SJCRH30 (cell line): ENCODE results near the gene FGF22. TPM values are rescaled to one million over a fixed set of nuclear protein-coding genes. Genes with fewer than 3 reads are reported as not detected.

Source experiments
- DNase-seq, 2 experiments: peaks; one replicate each; pipeline ENCODE4 v3.0.0-alpha.2; 2015 to 2020
- H3K27ac ChIP-seq: fragments of 250-450 bp; sonication (Bioruptor Pico); 2 replicates; pipeline ENCODE4 v1.5.1; 2020; ENCODE audit warnings: mild to moderate bottlenecking, moderate library complexity
- H3K27me3 ChIP-seq: fragments of 250-450 bp; sonication (Bioruptor Pico); 2 replicates; pipeline ENCODE4 v1.5.1; 2020; ENCODE audit warnings: mild to moderate bottlenecking, moderate library complexity
- H3K36me3 ChIP-seq: fragments of 250-450 bp; sonication (Bioruptor Pico); 2 replicates; pipeline ENCODE4 v1.5.1; 2020; ENCODE audit warnings: mild to moderate bottlenecking, moderate library complexity
- H3K4me1 ChIP-seq: fragments of 250-450 bp; sonication (Bioruptor Pico); 2 replicates; pipeline ENCODE4 v1.5.1; 2020; ENCODE audit warnings: mild to moderate bottlenecking, moderate library complexity
- H3K4me3 ChIP-seq: fragments of 250-450 bp; sonication (Bioruptor Pico); 2 replicates; pipeline ENCODE4 v1.5.1; 2020; ENCODE audit warnings: mild to moderate bottlenecking, moderate library complexity
- H3K9me3 ChIP-seq: fragments of 250-450 bp; sonication (Bioruptor Pico); replicated peaks from 2 replicates; pipeline ENCODE4 v1.5.1; 2020; ENCODE audit warnings: mild to moderate bottlenecking, moderate library complexity
- total RNA-seq: library from RNA; depleted of rRNA; stranded (reverse); fragments of >200 nt; shearing (Covaris generic); gene quantifications from 2 replicates; pipeline ENCODE4 v1.2.3, GENCODE V29; 2014

The FGF22 gene
- total RNA-seq, 1 experiment from 2014 or later = not detected

DNA sequence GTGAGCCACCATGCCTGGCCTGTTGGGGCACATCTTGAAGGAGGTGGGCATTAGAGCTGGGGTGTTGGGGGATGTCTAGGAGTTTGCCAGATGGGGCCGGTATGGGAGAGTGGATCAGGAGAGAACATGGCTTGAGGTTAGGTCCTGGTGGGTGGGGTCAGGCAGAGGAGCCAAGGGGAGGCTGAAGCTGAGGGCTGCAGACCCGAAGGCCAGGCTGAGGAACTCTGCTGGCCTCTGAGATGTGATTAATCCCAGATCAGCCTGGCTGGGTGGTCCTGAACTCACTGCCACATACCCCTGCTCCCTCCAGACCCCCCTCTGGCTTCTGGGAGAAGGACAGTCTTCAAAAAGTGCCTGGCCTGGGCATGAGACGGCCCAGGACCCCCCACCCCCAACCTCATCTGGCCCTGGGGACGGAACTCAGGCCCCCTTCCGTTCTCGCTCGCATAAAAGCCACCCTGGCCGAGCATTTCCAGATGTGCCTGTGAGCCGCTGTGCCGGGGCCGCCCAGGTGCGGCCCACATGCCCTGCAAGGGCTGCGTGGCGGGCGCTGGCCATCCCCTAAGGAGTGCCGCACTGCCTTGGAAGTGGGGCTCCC lies 39.2 kb downstream of the FGF22 start:
- Histone ChIP-seq H3K27me3 (no peaks in the 10 kb centered on the region), H3K27ac (no peak overlapping the region), H3K9me3 (no peaks in the 10 kb centered on the region), H3K36me3 (no peaks in the 10 kb centered on the region), H3K4me3 (peak overlapping the region; percentile 89), H3K4me1 (peaks cover 13% of the 10 kb centered on the region)
- DNase-seq = no peak

DNA sequence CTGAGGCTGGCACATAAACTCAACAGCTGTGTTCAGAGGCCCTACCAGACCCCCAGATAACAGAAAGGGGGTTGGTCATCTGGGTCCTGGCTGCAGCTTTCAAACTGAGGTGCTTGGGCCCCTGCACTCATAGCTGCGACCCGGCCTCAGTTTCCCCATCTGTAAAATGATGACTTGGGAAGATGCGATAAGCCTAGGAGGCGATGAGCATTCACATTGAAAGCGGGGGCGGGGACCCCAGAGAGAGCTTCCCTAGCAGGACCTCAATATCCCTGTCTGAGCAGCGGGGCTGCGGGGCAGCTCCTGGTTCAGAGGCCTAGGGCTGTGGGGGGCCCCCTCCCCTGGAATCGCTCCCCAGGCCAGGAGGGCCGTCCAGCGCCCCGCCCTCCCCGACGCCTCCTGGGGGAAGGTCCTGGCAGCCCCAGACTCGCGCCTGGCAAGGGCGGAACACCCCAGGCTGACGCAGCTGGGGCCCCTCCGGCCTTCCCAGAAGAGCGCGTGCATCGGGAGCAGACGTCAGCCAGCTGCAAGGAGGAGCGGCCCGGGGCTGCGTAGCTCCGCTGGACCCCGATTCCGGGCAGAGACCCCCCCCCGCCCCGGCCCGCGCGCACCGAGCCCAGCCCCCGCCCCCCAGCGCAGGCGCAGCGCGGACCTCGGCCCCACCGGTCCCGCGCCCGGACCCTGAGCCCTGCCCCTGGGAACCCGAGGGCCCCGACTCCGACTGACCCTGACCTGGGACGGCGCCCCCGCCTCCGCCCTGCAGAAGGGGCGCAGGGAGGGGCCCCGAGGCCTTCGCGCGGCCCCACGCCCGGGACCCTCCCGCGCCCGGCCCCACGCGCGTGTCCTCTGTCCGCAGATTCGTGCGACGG lies 40.0 kb downstream of the FGF22 start:
- Histone ChIP-seq H3K27me3 (no peaks in the 10 kb centered on the region), H3K4me3 (peak overlapping the region; percentile 89), H3K4me1 (peaks cover 13% of the 10 kb centered on the region), H3K36me3 (no peaks in the 10 kb centered on the region), H3K9me3 (no peaks in the 10 kb centered on the region), H3K27ac (peak overlapping the region; percentile 39; the same call in 1 of the 2 replicates)
- peak; percentile 62 for DNase-seq

DNA sequence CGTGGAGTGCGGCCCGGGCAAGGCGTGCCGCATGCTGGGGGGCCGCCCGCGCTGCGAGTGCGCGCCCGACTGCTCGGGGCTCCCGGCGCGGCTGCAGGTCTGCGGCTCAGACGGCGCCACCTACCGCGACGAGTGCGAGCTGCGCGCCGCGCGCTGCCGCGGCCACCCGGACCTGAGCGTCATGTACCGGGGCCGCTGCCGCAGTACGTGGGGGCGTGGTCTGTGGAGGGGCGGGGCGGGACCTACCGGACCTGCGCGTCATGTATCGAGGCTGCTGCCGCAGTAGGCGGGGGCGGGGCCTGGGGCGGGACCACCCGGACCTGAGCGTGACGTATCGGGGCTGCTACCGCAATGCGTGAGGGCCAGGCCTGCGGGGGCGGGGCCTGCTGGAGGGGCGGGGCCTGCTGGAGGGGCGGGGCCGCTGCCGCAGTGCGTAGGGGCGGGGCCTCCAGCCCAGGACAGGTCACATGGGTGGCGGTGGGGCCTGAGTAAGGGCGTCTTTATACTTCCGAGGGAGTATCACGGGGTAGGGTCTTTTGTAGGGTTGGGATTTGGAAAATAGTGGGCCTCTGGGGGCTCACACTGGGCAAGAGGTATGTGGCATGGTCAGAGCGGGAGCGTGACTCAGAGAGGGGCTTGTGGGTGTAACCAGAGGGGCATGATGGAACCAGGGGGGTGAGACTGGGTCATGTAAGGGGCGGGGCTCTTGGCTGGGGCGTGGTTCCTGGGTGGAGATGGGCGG lies 40.8 kb downstream of the FGF22 start:
- Histone ChIP-seq H3K4me3 (peak overlapping the region; percentile 89), H3K9me3 (no peaks in the 10 kb centered on the region), H3K36me3 (no peaks in the 10 kb centered on the region), H3K27ac (peak overlapping the region; percentile 74), H3K27me3 (no peaks in the 10 kb centered on the region), H3K4me1 (peaks cover 7% of the 10 kb centered on the region)
- peak; percentile 97 to 99 for DNase-seq

DNA sequence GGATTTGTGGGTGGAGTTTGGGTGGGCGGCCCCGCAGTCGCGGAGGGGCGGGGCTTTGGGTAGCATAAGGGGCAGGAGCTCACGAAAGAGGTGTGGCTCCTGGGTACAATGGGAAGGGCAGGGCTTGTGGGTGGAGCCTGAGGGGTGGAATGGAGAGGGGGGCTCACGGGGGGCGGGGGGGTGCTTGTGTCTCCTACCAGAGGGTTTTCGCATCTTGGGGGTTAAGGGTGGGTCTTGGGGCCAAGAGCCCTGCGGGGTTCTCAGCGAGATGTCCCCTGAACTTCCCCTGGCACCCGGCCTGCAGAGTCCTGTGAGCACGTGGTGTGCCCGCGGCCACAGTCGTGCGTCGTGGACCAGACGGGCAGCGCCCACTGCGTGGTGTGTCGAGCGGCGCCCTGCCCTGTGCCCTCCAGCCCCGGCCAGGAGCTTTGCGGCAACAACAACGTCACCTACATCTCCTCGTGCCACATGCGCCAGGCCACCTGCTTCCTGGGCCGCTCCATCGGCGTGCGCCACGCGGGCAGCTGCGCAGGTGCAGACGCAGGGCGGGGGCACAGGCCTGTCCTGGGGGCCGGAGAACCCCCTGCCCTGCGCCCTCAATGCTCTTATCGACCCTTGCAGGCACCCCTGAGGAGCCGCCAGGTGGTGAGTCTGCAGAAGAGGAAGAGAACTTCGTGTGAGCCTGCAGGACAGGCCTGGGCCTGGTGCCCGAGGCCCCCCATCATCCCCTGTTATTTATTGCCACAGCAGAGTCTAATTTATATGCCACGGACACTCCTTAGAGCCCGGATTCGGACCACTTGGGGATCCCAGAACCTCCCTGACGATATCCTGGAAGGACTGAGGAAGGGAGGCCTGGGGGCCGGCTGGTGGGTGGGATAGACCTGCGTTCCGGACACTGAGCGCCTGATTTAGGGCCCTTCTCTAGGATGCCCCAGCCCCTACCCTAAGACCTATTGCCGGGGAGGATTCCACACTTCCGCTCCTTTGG lies 41.6 kb downstream of the FGF22 start:
- no peaks in the 10 kb centered on the region for H3K27me3 ChIP-seq
- no peak for DNase-seq
- peak overlapping the region; percentile 74 for H3K27ac ChIP-seq
- H3K4me1 ChIP-seq = peaks cover 2% of the 10 kb centered on the region; the same call in 1 of the 2 replicates
- no peaks in the 10 kb centered on the region for H3K9me3 ChIP-seq
- H3K36me3 ChIP-seq = no peaks in the 10 kb centered on the region
- peak overlapping the region; percentile 89 for H3K4me3 ChIP-seq

DNA sequence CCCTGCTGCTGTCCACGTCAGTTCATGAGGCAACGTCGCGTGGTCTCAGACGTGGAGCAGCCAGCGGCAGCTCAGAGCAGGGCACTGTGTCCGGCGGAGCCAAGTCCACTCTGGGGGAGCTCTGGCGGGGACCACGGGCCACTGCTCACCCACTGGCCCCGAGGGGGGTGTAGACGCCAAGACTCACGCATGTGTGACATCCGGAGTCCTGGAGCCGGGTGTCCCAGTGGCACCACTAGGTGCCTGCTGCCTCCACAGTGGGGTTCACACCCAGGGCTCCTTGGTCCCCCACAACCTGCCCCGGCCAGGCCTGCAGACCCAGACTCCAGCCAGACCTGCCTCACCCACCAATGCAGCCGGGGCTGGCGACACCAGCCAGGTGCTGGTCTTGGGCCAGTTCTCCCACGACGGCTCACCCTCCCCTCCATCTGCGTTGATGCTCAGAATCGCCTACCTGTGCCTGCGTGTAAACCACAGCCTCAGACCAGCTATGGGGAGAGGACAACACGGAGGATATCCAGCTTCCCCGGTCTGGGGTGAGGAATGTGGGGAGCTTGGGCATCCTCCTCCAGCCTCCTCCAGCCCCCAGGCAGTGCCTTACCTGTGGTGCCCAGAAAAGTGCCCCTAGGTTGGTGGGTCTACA lies 43.1 kb downstream of the FGF22 start:
- Histone ChIP-seq H3K27me3 (no peaks in the 10 kb centered on the region), H3K36me3 (no peaks in the 10 kb centered on the region), H3K27ac (no peak overlapping the region), H3K4me1 (no peaks in the 10 kb centered on the region; the same call in 1 of the 2 replicates), H3K4me3 (no peak overlapping the region), H3K9me3 (no peaks in the 10 kb centered on the region)
- no peak for DNase-seq

DNA sequence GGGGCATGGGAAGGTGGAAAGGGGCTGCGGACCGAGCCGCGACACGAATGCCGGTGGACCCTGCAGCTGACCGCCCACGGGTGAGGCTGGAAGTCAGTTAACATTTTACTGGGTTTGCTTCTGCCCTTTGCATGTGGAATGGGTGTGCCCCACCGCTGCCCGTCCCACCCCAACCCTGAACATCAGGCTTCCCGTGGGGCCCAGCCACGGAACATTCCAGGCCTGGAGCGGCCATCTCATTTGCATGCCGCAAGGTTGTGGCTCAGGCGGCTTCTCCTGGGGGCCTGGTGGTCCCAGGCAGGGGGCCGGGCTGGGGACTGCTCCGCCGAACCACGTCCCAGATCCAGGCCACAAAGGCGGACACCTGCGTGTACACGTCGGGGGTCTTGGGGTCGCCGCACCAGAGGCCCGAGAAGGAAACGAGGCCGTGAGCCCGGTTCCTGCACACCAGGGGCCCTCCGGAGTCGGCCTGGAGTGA lies 45.8 kb downstream of the FGF22 start:
- H3K27ac ChIP-seq = no peak overlapping the region
- no peaks in the 10 kb centered on the region for H3K36me3 ChIP-seq
- DNase-seq = no peak
- no peak overlapping the region for H3K4me3 ChIP-seq
- H3K4me1 ChIP-seq = no peaks in the 10 kb centered on the region
- no peaks in the 10 kb centered on the region for H3K9me3 ChIP-seq
- H3K27me3 ChIP-seq = no peaks in the 10 kb centered on the region

DNA sequence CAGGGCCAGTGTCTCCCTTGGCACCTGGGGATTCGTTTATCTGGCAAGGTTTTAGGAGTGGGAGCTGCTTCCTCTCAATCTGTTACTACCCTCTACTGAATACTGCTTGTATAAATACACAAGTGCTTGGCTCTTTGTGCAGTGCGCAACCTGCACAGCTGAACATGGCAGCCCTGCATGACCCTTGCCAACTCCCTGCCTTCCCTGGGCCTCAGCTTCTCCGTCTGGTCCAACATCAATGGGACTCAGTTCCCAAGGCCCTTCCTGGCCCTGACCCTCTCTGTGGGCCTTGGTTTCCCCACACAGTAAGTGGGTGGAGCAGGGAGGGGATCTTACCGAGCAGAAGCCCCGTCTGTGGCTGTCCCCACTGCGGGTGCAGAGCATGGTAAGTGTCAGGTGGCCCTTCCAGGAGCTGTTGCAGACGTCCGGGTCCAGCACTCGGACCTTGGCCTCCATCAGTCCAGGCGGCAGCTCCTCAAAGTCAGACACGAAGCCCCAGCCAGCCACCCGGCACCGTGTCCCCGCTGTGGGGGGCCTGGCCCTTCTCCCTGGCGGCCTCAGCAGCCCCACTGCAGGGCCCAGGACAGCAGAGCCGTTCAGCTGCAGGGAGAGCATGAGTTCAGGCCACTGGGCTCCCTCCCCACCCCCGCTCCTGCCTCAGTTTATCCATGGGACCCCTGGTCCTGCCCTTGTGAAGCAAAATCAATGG lies 47.1 kb downstream of the FGF22 start:
- no peaks in the 10 kb centered on the region for H3K9me3 ChIP-seq
- H3K4me3 ChIP-seq = no peak overlapping the region
- H3K36me3 ChIP-seq = no peaks in the 10 kb centered on the region
- DNase-seq = no peak
- H3K27me3 ChIP-seq = no peaks in the 10 kb centered on the region
- no peak overlapping the region for H3K27ac ChIP-seq
- H3K4me1 ChIP-seq = no peaks in the 10 kb centered on the region

DNA sequence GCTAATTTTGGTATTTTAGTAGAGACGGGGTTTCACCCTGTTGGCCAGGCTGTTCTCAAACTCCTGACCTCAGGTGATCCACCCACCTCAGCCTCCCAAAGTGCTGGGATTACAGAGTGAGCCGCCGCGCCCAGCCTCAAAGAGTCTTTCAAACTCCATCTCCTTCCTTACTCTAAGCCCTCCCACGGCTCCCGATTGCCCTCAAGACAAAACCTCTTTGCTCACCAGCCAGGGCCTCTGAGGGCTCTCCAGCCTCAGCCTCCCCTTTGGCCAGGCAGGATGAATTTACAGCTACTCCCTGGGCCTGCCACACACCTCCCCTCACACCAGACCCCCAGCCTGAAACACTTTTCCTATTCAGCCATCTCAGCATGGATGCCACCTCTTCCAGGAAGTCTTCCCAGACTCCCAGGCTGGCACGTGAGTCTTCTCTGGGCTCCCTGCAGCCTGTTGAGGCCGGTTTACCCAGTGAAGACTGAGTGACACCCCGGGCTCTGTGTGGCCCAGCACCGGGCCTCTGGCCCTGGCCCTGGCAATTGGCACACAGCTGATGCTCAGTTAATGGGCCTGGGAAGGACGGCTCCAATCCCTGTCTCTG lies 48.0 kb downstream of the FGF22 start:
- Histone ChIP-seq H3K27ac (no peak overlapping the region), H3K4me1 (no peaks in the 10 kb centered on the region), H3K9me3 (no peaks in the 10 kb centered on the region), H3K36me3 (no peaks in the 10 kb centered on the region), H3K4me3 (no peak overlapping the region), H3K27me3 (no peaks in the 10 kb centered on the region)
- no peak for DNase-seq

DNA sequence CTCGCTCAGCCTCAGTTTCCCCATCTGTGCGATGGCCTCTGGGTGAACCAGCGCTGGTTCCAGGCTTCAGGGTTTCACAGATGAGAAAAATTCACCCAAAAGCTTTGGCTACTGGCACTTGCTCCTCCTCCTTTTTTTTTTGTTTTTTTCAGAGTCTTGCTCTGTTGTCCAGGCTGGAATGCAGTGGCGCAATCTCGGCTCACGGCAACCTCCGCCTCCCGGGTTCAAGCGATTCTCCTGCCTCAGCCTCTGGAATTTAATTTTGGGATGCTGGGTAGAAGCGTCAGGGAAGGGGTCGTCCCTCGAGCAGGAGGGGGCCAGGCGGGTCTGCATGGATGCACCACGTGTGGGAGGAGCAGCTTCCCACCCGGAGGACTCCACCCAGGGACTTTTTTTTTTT lies 48.5 kb downstream of the FGF22 start:
- Histone ChIP-seq H3K36me3 (no peaks in the 10 kb centered on the region), H3K9me3 (no peaks in the 10 kb centered on the region), H3K4me1 (no peaks in the 10 kb centered on the region), H3K27ac (no peak overlapping the region), H3K4me3 (no peak overlapping the region), H3K27me3 (no peaks in the 10 kb centered on the region)
- DNase-seq = no peak

DNA sequence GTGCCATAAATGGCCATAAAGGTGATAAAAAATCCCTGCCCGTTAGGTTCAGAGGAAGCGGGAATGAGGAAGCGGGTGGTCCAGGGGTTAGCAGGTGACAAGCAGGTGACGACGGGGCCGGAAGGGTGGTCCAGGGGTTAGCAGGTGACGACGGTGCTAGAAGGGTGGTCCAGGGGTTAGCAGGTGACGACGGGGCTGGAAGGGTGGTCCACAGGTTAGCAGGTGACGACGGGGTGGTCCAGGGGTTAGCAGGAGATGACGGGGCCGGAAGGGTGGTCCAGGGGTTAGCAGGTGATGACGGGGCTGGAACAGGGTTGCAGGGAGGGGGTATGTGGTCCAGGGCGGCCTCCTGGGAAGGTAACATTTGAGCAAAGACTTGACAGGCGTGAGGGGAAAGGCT lies 49.3 kb downstream of the FGF22 start:
- H3K27ac ChIP-seq = no peak overlapping the region
- H3K9me3 ChIP-seq = no peaks in the 10 kb centered on the region
- H3K4me3 ChIP-seq = no peak overlapping the region
- H3K4me1 ChIP-seq = no peaks in the 10 kb centered on the region
- H3K36me3 ChIP-seq = no peaks in the 10 kb centered on the region
- no peaks in the 10 kb centered on the region for H3K27me3 ChIP-seq
- DNase-seq = no peak

DNA sequence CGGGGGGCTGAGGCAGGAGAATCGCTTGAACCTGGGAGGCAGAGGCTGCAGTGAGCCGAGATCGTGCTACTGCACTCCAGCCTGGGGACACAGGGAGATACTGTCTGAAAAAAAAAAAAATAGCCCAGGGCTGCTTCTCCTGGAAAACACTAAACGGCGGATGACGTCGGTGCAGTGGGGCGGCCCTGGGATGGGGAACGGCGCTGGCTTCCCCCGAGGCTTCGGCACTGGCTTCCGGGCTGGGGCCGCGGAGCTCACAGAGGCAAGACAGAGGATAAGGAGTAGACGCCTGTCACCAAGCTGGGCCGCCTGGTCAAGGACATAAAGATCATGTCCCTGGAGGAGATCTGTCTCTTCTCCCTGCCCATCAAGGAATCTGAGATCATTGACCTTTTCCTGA lies 50.5 kb downstream of the FGF22 start:
- no peaks in the 10 kb centered on the region for H3K4me1 ChIP-seq
- no peaks in the 10 kb centered on the region for H3K9me3 ChIP-seq
- no peak overlapping the region for H3K27ac ChIP-seq
- H3K4me3 ChIP-seq = no peak overlapping the region
- H3K27me3 ChIP-seq = 0 out of 2 replicates have a peak, but pooled peaks cover 3% of the 10 kb centered on the region
- H3K36me3 ChIP-seq = no peaks in the 10 kb centered on the region
- DNase-seq = no peak
